BLaER1 (cell line): ENCODE data around the gene ATP6AP1.

Experiments used
- H3K27ac ChIP-seq: shearing (Covaris generic); formaldehyde crosslinking; 2 replicates; pipeline ENCODE4 v1.8.1; 2022
- H3K27me3 ChIP-seq: shearing (Covaris generic); formaldehyde crosslinking; 2 replicates; pipeline ENCODE4 v1.8.1; 2022
- H3K36me3 ChIP-seq: shearing (Covaris generic); formaldehyde crosslinking; 2 replicates; pipeline ENCODE4 v1.8.1; 2022
- H3K4me1 ChIP-seq: shearing (Covaris generic); formaldehyde crosslinking; 2 replicates; pipeline ENCODE4 v1.8.1; 2022
- H3K4me2 ChIP-seq: shearing (Covaris generic); formaldehyde crosslinking; 2 replicates; pipeline ENCODE4 v1.8.1; 2022
- H3K4me3 ChIP-seq: shearing (Covaris generic); formaldehyde crosslinking; 2 replicates; pipeline ENCODE4 v1.8.1; 2022
- H3K9ac ChIP-seq: shearing (Covaris generic); formaldehyde crosslinking; 2 replicates; pipeline ENCODE4 v1.8.1; 2022
- H3K9me3 ChIP-seq: shearing (Covaris generic); formaldehyde crosslinking; 2 replicates; pipeline ENCODE4 v1.8.1; 2022
- H4K20me1 ChIP-seq: shearing (Covaris generic); formaldehyde crosslinking; 2 replicates; pipeline ENCODE4 v1.8.1; 2022
- Cebpa-rat ChIP-seq: shearing (Covaris generic); IDR thresholded peaks from 2 replicates; pipeline ENCODE4 v1.8.1; 2022

ATP6AP1 gene

GRCh38 chrX:154436374-154436982 is 8.0 kb downstream of the ATP6AP1 start:
- H3K27me3 ChIP-seq = peaks cover 17% of the 10 kb centered on the region; the same call in 1 of the 2 replicates
- peak overlapping the region; percentile 89 for H3K27ac ChIP-seq
- peaks cover 40% of the 10 kb centered on the region for H4K20me1 ChIP-seq
- peak overlapping the region; percentile 82 for H3K9ac ChIP-seq
- H3K4me1 ChIP-seq = peaks cover 17% of the 10 kb centered on the region
- H3K9me3 ChIP-seq = peaks cover 13% of the 10 kb centered on the region
- H3K4me3 ChIP-seq = peak overlapping the region; percentile 80
- TF ChIP-seq Cebpa-rat = no peak
- peaks cover 65% of the 10 kb centered on the region for H3K36me3 ChIP-seq
- peak overlapping the region; percentile 71 for H3K4me2 ChIP-seq

GRCh38 chrX:154436983-154437752 is 8.7 kb downstream of the ATP6AP1 start, which contains the start of gene GDI1:
TSS of gene GDI1 (plus strand) at chrX:154437154. CDS start at chrX:154437255, 101 bp downstream.
- Histone ChIP-seq H3K4me1 (peaks cover 17% of the 10 kb centered on the region), H3K36me3 (peaks cover 65% of the 10 kb centered on the region), H3K27ac (peak within 1 kb of the TSS; percentile 89), H3K27me3 (peaks cover 18% of the 10 kb centered on the region; the same call in 1 of the 2 replicates), H3K9me3 (peaks cover 13% of the 10 kb centered on the region), H4K20me1 (peaks cover 38% of the 10 kb centered on the region), H3K4me3 (peak within 1 kb of the TSS; percentile 80), H3K9ac (peak within 1 kb of the TSS; percentile 82), H3K4me2 (peak within 1 kb of the TSS; percentile 85)
- no peak for TF ChIP-seq Cebpa-rat

DNA sequence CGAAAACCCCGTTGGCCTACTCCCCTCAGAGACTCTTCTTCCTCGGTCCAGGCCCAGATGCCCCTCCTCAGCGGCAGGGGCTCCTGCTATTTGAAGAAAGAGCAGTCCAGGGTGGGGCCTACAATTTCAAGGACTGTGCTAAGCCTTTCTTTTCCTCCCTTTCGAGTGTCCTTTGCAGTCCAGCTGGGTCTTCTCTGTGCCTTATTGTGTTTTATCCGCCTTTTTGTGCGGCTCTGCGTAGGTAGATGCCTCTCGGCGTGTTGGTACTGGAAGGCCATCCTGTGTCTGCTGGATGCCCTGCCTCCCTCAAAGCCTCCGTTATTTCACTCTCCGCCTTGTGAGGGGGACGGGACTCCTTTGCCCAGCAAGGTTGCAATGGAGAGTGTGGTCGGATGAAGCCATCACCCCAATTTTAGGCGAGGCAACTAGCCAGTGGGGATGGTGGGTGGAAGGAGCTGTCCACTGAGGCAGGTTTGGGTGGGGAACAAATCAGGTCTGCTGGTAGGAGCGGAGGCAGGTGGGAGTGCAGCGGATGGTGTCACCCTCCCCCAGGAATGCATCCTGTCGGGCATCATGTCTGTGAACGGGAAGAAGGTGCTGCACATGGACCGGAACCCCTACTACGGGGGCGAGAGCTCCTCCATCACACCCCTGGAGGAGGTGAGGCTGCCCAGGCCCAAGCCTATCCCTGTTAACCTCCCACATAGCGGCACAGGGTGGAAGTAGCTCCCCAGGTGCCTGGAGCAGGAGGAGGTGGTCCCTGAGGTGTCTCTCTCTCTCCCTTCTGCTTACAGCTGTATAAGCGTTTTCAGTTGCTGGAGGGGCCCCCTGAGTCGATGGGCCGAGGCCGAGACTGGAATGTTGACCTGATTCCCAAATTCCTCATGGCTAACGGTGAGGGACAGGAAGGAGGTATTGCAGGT is 9.8 kb downstream of the ATP6AP1 start:
- H4K20me1 ChIP-seq = peaks cover 41% of the 10 kb centered on the region
- no peak for TF ChIP-seq Cebpa-rat
- H3K4me1 ChIP-seq = peaks cover 17% of the 10 kb centered on the region
- peak overlapping the region; percentile 82 for H3K9ac ChIP-seq
- H3K4me3 ChIP-seq = peak overlapping the region; percentile 80
- H3K27me3 ChIP-seq = peaks cover 10% of the 10 kb centered on the region; the same call in 1 of the 2 replicates
- no peak overlapping the region for H3K27ac ChIP-seq
- peaks cover 59% of the 10 kb centered on the region for H3K36me3 ChIP-seq
- H3K4me2 ChIP-seq = peak overlapping the region; percentile 85
- peaks cover 13% of the 10 kb centered on the region for H3K9me3 ChIP-seq

- H3K9me3 ChIP-seq = peaks cover 21% of the 10 kb centered on the region
- TF ChIP-seq Cebpa-rat = no peak
- peaks cover 43% of the 10 kb centered on the region for H3K36me3 ChIP-seq
- no peak overlapping the region for H3K4me2 ChIP-seq
- peaks cover 23% of the 10 kb centered on the region for H3K4me1 ChIP-seq
- no peak overlapping the region for H3K9ac ChIP-seq
- no peak overlapping the region for H3K4me3 ChIP-seq
- H3K27me3 ChIP-seq = 0 out of 2 replicates have a peak, but pooled peaks cover 6% of the 10 kb centered on the region
- H3K27ac ChIP-seq = no peak overlapping the region
- peaks cover 52% of the 10 kb centered on the region for H4K20me1 ChIP-seq
Observed at GRCh38 chrX:154439841-154440240, 11.4 kb downstream of the ATP6AP1 start.

GRCh38 chrX:154440623-154441357 is 12.3 kb downstream of the ATP6AP1 start:
- H3K36me3 ChIP-seq = peaks cover 36% of the 10 kb centered on the region
- H3K9me3 ChIP-seq = peaks cover 21% of the 10 kb centered on the region
- H3K9ac ChIP-seq = no peak overlapping the region
- no peak overlapping the region for H3K4me3 ChIP-seq
- 0 out of 2 replicates have a peak, but pooled peaks cover 9% of the 10 kb centered on the region for H3K27me3 ChIP-seq
- TF ChIP-seq Cebpa-rat = no peak
- peaks cover 26% of the 10 kb centered on the region for H3K4me1 ChIP-seq
- H3K4me2 ChIP-seq = no peak overlapping the region
- no peak overlapping the region for H3K27ac ChIP-seq
- H4K20me1 ChIP-seq = peaks cover 62% of the 10 kb centered on the region

- Histone ChIP-seq H3K27me3 (0 out of 2 replicates have a peak, but pooled peaks cover 17% of the 10 kb centered on the region), H3K9ac (no peak overlapping the region), H3K27ac (no peak overlapping the region), H4K20me1 (peaks cover 62% of the 10 kb centered on the region), H3K4me1 (peaks cover 20% of the 10 kb centered on the region), H3K36me3 (peaks cover 44% of the 10 kb centered on the region), H3K4me3 (no peak overlapping the region), H3K4me2 (no peak overlapping the region), H3K9me3 (peaks cover 21% of the 10 kb centered on the region)
- TF ChIP-seq Cebpa-rat = no peak
Observed at GRCh38 chrX:154441564-154441963, 13.1 kb downstream of the ATP6AP1 start.

- peaks cover 21% of the 10 kb centered on the region for H3K9me3 ChIP-seq
- H3K4me3 ChIP-seq = no peak overlapping the region
- no peak for TF ChIP-seq Cebpa-rat
- H3K27me3 ChIP-seq = peaks cover 23% of the 10 kb centered on the region
- H3K4me1 ChIP-seq = peaks cover 20% of the 10 kb centered on the region
- peaks cover 47% of the 10 kb centered on the region for H3K36me3 ChIP-seq
- no peak overlapping the region for H3K9ac ChIP-seq
- peaks cover 62% of the 10 kb centered on the region for H4K20me1 ChIP-seq
- H3K27ac ChIP-seq = no peak overlapping the region
- no peak overlapping the region for H3K4me2 ChIP-seq
Observed at GRCh38 chrX:154441984-154442707, 13.7 kb downstream of the ATP6AP1 start.

DNA sequence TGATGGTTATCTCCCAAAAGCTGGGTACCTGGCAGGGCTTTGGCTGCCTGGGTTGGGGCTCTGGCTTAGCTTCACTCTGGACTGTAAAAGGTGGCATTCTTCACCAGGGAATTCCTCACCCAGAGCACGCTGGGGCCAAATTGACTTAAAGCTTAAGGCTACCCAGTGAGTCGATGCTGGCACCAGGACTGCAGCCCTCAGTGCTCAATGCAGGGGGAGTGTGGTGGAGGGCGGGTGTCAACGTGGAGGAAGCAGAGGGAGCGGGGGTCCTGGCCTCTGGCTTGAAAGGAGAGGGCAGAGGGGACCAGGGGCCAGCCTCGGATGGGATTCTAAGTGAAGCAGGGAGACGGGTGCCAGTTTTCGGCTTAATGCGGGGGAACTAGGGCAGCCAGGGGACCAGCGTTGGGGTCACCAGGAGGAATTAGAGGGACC is 15.0 kb downstream of the ATP6AP1 start:
- H4K20me1 ChIP-seq = peaks cover 56% of the 10 kb centered on the region
- H3K27ac ChIP-seq = no peak overlapping the region
- no peak for TF ChIP-seq Cebpa-rat
- peaks cover 35% of the 10 kb centered on the region for H3K27me3 ChIP-seq
- H3K36me3 ChIP-seq = peaks cover 54% of the 10 kb centered on the region
- H3K4me3 ChIP-seq = peak overlapping the region; percentile 71
- peak overlapping the region; percentile 85 for H3K4me2 ChIP-seq
- H3K9me3 ChIP-seq = peaks cover 13% of the 10 kb centered on the region; the same call in 1 of the 2 replicates
- peaks cover 15% of the 10 kb centered on the region for H3K4me1 ChIP-seq
- H3K9ac ChIP-seq = peak overlapping the region; percentile 76; the same call in 1 of the 2 replicates
